GM18867 (cell line): ENCODE data around the gene MMP17.

Experiments used
- ATAC-seq: cut with Tn5 transposase; IDR thresholded peaks from one replicate; pipeline ENCODE4 v1.9.1; 2021; ENCODE audit warnings: mild to moderate bottlenecking, moderate library complexity; ENCODE audit not compliant: unreplicated experiment

The MMP17 gene

DNA sequence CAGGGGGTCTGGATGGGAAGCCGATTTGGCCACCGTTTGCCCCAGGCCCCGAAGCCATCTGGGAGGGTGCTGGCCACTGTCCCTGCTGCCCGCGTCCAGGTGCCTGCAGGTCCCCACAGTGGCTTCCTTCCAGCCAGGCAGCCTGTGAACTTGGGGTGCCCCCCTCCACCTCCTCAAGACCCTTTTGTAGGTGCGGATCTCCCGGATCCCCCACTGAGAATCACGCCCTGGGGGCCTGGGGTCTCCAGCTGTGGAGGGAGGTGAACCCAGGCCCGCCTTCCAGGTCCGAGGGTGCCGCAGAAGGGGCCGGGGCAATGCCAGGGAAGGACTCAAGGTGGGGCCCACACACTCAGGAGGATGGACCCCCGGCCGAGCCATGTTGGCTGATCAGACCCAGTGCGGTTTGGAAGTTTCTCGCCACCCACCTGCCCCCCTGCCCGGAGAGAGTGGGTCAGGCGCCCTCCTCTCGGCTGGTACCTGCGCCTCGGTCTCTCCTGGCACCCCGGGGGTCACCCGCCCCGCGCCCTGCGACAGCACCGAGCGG, 1.7 kb downstream of the MMP17 start:
- ATAC-seq, result no peak

DNA sequence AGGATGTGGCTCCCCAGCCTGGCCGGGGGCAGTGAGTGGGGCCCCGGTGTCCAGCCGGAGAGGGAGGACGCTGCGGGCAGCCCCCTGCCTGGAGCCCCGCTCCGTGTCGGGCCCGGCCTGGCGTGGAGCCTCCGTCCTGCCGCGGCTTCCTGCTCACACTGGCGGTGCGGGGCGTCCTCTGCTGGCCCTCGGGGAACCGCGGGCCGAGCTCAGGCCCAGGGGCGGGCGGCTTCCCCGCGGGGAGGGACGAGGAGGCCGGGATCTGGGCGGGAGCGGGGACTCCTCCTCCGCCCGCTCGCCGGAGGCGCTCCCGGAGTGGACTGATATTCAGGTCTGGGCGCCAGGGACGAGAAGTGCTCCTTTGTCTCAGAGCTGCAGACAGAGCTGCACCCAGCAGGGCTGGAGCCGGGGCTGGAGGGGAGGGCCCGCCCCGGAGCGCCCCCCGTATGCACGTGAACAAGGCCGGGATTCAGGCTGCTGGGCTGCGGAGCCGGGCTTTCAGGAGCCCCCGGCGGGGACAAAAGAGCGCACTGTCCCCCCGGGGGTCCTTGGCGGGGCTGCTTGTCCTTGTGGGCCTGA, 2.2 kb downstream of the MMP17 start:
- ATAC-seq, result no peak

- ATAC-seq, result no peak
These were observed 2.9 kb downstream of the MMP17 start for GRCh38 chr12:131830914-131831571.

GRCh38 chr12:131831635-131832041, 3.4 kb downstream of the MMP17 start:
- ATAC-seq, result no peak

GRCh38 chr12:131832321-131833231, 4.4 kb downstream of the MMP17 start:
- ATAC-seq, result no peak

- ATAC-seq, result no peak
These were observed 5.2 kb downstream of the MMP17 start for GRCh38 chr12:131833288-131833895.

DNA sequence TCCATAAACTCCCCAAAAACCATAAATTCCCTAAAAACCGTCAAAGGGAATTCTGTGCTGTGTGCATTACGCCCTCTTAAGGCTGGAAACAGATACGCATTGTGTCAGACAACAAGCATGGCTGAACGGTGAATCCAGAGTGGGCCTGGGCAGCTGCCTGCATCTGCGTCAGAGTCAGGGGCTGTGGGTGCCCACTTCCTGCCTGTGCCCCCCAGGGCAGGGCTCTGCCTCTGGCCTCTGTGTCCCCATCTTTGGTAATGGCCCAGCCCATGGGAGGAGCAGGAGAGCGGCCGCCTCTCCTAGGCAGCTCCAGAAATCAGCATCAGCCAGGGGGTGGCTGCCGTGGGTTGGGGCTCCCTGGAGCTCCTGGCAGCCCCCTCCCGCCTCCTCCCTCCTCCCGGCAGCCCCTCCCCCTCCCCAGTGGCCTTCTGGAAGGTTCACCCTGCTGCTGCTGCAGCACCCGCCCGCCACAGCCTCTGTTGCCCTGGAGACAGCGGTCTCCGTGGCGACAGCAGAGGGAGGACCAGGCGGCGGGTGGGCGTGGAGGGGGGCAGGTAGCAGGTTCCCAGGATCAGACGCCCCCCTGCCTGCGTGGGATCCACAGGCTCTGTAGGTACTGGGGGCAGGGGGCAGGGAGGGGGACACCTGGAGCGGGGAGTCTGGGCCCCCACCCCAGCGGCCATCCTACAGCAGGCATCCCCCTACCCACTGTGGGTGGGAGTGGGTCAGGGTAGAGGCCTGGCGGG, 5.9 kb downstream of the MMP17 start:
- no peak for ATAC-seq

- ATAC-seq, result no peak
These were observed 6.8 kb downstream of the MMP17 start for GRCh38 chr12:131834798-131835615.

GRCh38 chr12:131835616-131836171, 7.5 kb downstream of the MMP17 start:
- ATAC-seq, result no peak

- ATAC-seq, result no peak
These were observed 8.0 kb downstream of the MMP17 start for GRCh38 chr12:131836193-131836592.

GRCh38 chr12:131836714-131837397, 8.7 kb downstream of the MMP17 start:
- no peak for ATAC-seq

- ATAC-seq, result no peak
These were observed 12.6 kb downstream of the MMP17 start for GRCh38 chr12:131840643-131841416.

DNA sequence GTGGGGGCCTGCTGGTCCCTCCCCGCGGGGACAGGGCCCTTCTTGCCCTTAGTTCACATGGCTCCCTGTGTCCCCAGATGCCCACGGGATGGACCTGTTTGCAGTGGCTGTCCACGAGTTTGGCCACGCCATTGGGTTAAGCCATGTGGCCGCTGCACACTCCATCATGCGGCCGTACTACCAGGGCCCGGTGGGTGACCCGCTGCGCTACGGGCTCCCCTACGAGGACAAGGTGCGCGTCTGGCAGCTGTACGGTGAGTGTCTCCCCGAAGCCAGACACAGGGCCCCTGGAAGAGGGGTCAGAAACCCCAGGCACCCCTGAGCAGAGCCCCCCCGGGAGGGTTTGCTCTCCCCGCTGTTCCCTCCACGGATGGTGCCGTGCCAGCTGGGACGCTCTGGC, 13.4 kb downstream of the MMP17 start:
- ATAC-seq, result no peak

DNA sequence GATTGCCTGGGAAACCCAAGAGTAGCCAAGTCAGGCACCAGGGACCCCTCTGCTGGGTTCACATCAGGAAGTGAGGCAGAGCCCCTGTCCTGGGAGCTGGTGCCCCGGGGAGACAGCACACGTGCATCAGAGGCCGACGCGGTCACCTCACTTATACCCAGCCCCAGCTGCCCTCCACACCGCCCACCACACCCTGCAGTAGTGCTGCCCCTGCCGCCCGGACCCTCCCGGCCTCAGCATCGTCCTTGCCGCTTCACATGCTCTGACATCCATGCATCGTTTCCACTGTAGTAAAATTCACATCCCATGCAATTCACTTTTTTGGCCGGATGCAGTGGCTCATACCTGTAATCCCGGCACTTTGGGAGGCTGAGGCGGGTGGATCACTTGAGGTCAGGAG, 14.0 kb downstream of the MMP17 start:
- ATAC-seq, result no peak

GRCh38 chr12:131843527-131843926, 15.3 kb downstream of the MMP17 start:
- no peak for ATAC-seq

DNA sequence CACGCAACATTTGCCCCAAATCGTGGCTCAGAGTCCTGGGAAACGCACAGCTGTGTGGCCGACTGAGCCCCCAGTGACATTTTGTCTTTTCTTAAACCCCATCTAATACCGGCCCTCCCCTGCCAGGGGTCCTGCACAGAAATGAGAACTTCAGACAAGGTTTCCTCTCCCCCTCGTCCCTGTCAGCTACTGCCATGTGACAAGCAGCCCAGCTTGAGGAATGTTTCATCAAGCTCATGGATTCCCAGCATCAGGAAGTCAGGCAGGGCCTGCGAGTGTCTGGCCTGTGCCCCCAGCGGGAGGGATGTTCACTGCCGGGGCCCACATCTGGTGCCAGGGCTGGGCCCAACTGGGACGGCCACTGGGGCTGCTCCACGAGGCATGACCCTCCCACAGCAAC, 15.9 kb downstream of the MMP17 start:
- ATAC-seq, result no peak

DNA sequence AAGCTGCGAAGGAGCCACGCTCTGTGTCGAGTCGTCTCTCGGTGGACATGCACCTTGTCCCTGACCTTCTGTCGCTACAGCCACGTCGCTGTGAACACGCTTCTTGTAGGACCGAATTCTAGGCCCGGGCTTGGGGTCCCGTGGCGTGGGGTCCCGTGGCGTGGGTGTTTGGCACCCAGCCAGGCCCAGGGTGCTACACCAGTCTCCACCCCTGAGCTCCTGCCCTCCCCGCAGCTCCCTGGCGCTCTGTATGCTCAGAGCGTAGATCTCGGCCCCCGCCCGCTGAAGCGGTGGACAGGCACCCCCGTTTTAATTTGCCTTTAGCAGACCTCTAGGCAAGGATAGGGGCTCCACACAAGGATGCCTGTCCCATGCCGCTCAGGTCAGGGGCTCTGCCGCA, 16.5 kb downstream of the MMP17 start:
- no peak for ATAC-seq

DNA sequence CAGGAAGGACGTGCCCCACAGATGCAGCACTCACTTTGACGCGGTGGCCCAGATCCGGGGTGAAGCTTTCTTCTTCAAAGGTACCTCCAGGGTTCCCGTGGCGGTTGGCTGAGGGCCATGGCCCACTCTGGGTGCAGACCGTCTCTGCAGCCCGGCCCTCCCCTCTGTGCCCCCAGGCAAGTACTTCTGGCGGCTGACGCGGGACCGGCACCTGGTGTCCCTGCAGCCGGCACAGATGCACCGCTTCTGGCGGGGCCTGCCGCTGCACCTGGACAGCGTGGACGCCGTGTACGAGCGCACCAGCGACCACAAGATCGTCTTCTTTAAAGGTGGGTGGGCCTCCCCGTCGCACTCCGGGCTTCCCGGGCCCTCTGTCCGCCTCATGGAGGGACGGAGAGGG, 16.9 kb downstream of the MMP17 start:
- ATAC-seq, result no peak
